ENCODE measurements around the gene ADAM12. TPM values are rescaled to one million over a fixed set of nuclear protein-coding genes. Genes with fewer than 3 reads are reported as not detected.

Gene ADAM12
- total RNA-seq, 1 experiment from 2014 or later = not detected

DNA sequence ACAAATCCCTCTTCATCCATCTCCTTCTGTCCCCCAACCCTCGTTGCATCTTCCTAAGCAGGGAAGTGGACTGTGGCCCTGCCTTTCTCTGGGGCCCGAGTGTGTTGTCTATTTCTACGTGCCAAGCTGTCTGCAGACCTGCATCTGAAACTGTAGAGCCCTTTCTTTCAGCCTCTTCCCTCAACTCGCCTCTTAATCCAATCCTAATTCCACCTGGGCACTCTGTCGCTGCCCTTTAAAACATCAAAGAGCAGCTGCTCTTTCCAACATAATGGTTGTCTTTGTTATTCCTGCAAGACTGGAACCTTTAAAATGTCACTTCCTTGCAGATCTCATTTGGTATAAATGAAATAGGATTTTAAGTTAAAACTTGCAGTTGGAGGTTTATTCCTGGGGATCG, 21.5 kb upstream of the ADAM12 start:
- Histone ChIP-seq H3K4me1 (ENCODE audit: control insufficient read depth in 1 of 2, insufficient read depth in 2 of 2, low read length in 2 of 2) (no peaks in the 10 kb centered on the region), H3K9ac (ENCODE audit: low read length) (no peak overlapping the region), H4K20me1 (ENCODE audit: insufficient read depth) (no peaks in the 10 kb centered on the region), H3K9me2 (ENCODE audit: insufficient read depth) (no peaks in the 10 kb centered on the region), H3K4me3 (replicated peaks in 1 of 2; ENCODE audit: low read depth in 1 of 2, low read length in 2 of 2) (no peak overlapping the region), H3K79me2 (ENCODE audit: insufficient read depth, low read length) (no peaks in the 10 kb centered on the region), H3K27me3 (ENCODE audit: insufficient read depth, low read length) (peaks cover 41% of the 10 kb centered on the region), H3K36me3 (ENCODE audit: control insufficient read depth in 1 of 2, insufficient read depth in 2 of 2, low read length in 2 of 2) (no peaks in the 10 kb centered on the region), H2AFZ (ENCODE audit: low read depth, low read length, poor library complexity, severe bottlenecking) (no peak overlapping the region), H3K9me3 (ENCODE audit: control insufficient read depth in 1 of 2, insufficient read depth in 1 of 2, low read depth in 1 of 2, low read length in 2 of 2) (no peaks in the 10 kb centered on the region), H3K4me2 (ENCODE audit: low read length) (no peak overlapping the region), H3K27ac (ENCODE audit: low read depth, low read length) (no peak overlapping the region)
- TF ChIP-seq YY1 (IDR thresholded peaks at IDR 0.05; ENCODE audit: extremely low read depth, insufficient replicate concordance, low read depth, low read length) = no peak
- TF ChIP-seq REST (IDR thresholded peaks at IDR 0.05; ENCODE audit: low read depth) = no peak
- TF ChIP-seq RAD21 (IDR thresholded peaks at IDR 0.05; ENCODE audit: low read depth) = no peak
- no peak for ATAC-seq
- intact Hi-C loops (cut with micrococcal nuclease) = no loop called here
- BruUV-seq (replicated peaks) = no TSS peak
- ChIA-PET RAD21 (ENCODE audit: low non-redundant PET in 1 of 2, low total read pairs in 2 of 2, uncharacterized antibody in 2 of 2, unreplicated experiment in 2 of 2) (no interaction called here), CTCF (no interaction called here), POLR2A (no interaction called here)
- no peak for DNase-seq (ENCODE audit: low read depth, low spot score)

DNA sequence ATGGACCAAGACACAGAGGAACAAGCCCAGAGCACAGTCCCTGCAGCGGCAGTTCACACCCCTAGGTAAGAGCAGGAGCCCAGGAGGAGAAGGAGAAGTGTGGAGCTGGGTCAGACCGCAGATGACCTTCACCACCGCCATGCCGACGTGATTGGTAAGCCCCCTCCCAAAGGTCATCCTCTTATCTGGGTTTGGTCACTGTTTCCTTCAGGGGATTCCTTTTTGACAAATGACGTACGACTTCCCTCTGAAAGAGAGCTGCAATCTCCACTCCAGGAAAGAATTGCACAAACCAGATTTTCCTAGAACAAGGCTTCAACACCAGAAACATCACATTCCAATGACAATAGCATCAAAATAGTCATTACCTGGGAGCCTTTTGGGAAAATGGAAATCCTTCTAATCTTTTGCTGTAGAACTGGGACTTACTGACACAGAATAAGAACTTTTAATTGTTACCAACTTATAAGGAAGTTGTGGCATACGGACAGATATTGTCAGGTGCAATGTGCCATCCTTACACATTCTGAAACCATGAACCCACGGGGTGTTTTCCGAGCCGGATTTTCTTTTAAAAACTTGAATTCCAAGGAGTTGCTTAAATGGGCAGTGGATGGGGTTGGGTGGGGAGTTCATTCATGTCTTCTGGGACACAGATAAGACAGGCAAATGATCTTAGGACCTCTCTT, 20.8 kb upstream of the ADAM12 start:
- H3K9me2 ChIP-seq (ENCODE audit: insufficient read depth) = no peaks in the 10 kb centered on the region
- no peak overlapping the region for H3K9ac ChIP-seq (ENCODE audit: low read length)
- H3K4me2 ChIP-seq (ENCODE audit: low read length) = no peak overlapping the region
- POLR2A ChIA-PET = no interaction called here
- no peaks in the 10 kb centered on the region for H3K79me2 ChIP-seq (ENCODE audit: insufficient read depth, low read length)
- CTCF ChIA-PET = no interaction called here
- no peaks in the 10 kb centered on the region for H3K4me1 ChIP-seq (ENCODE audit: control insufficient read depth in 1 of 2, insufficient read depth in 2 of 2, low read length in 2 of 2)
- RAD21 ChIA-PET (ENCODE audit: low non-redundant PET in 1 of 2, low total read pairs in 2 of 2, uncharacterized antibody in 2 of 2, unreplicated experiment in 2 of 2) = no interaction called here
- no peaks in the 10 kb centered on the region for H3K9me3 ChIP-seq (ENCODE audit: control insufficient read depth in 1 of 2, insufficient read depth in 1 of 2, low read depth in 1 of 2, low read length in 2 of 2)
- ATAC-seq (no peak), DNase-seq (ENCODE audit: low read depth, low spot score) (no peak)
- no TSS peak for BruUV-seq (replicated peaks)
- no peak overlapping the region for H3K4me3 ChIP-seq (replicated peaks in 1 of 2; ENCODE audit: low read depth in 1 of 2, low read length in 2 of 2)
- no peaks in the 10 kb centered on the region for H3K36me3 ChIP-seq (ENCODE audit: control insufficient read depth in 1 of 2, insufficient read depth in 2 of 2, low read length in 2 of 2)
- no peaks in the 10 kb centered on the region for H4K20me1 ChIP-seq (ENCODE audit: insufficient read depth)
- no peak overlapping the region for H3K27ac ChIP-seq (ENCODE audit: low read depth, low read length)
- intact Hi-C loops (cut with micrococcal nuclease) = no loop called here
- H3K27me3 ChIP-seq (ENCODE audit: insufficient read depth, low read length) = peaks cover 34% of the 10 kb centered on the region
- no peak overlapping the region for H2AFZ ChIP-seq (ENCODE audit: low read depth, low read length, poor library complexity, severe bottlenecking)
- TF ChIP-seq SP1 (IDR thresholded peaks at IDR 0.05; ENCODE audit: low read depth) = no peak
- no peak for TF ChIP-seq ATF3 (IDR thresholded peaks at IDR 0.05)
- no peak for TF ChIP-seq ZBTB33 (IDR thresholded peaks at IDR 0.05; ENCODE audit: extremely low read depth, insufficient replicate concordance, low read length)
- TF ChIP-seq EZH2phosphoT487 (IDR thresholded peaks at IDR 0.05; ENCODE audit: borderline replicate concordance) = no peak
- no peak for TF ChIP-seq REST (IDR thresholded peaks at IDR 0.05; ENCODE audit: low read depth)
- no peak for TF ChIP-seq EGR1 (IDR thresholded peaks at IDR 0.05; ENCODE audit: low read depth)
- no peak for TF ChIP-seq POLR2A (IDR thresholded peaks at IDR 0.05; ENCODE audit: borderline replicate concordance, extremely low read depth, insufficient read depth, insufficient read length)
